Measurements from ENCODE around the gene HLCS.

GRCh38 chr21:36780861-36781260 lies 185.6 kb downstream of the HLCS start:
- TF ChIP-seq, protein P1, sequence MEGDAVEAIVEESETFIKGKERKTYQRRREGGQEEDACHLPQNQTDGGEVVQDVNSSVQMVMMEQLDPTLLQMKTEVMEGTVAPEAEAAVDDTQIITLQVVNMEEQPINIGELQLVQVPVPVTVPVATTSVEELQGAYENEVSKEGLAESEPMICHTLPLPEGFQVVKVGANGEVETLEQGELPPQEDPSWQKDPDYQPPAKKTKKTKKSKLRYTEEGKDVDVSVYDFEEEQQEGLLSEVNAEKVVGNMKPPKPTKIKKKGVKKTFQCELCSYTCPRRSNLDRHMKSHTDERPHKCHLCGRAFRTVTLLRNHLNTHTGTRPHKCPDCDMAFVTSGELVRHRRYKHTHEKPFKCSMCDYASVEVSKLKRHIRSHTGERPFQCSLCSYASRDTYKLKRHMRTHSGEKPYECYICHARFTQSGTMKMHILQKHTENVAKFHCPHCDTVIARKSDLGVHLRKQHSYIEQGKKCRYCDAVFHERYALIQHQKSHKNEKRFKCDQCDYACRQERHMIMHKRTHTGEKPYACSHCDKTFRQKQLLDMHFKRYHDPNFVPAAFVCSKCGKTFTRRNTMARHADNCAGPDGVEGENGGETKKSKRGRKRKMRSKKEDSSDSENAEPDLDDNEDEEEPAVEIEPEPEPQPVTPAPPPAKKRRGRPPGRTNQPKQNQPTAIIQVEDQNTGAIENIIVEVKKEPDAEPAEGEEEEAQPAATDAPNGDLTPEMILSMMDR (IDR thresholded peaks at IDR 0.05): no peak
- no peak for TF ChIP-seq POLR2A (IDR thresholded peaks at IDR 0.05)

Data from body of pancreas (tissue), 4 donors.